GM12891 (cell line): Measurements from ENCODE around the gene ZFP2.
"Not testable (repeated sequence)": the region's sequence is repeated elsewhere in the genome, so short reads cannot be mapped to it uniquely, and the experiment has no call there.

Source experiments
- DNase-seq: peaks from one replicate; pipeline ENCODE4 v3.0.0; 2011; ENCODE audit warnings: low spot score; ENCODE audit not compliant: insufficient read length
- FAIRE-seq: peaks from 2 replicates; lab custom pipeline; 2011; peaks lifted over from hg19 to GRCh38; lab: Jason Lieb, UNC
- PAX5 ChIP-seq: IDR thresholded peaks from 2 replicates; pipeline ENCODE4 v1.6.1; 2011; ENCODE audit warnings: low read length, moderate library complexity, mild to moderate bottlenecking; ENCODE audit not compliant: insufficient read depth, severe bottlenecking
- POLR2A ChIP-seq: IDR thresholded peaks from 2 replicates; pipeline ENCODE4 v1.6.1; 2011; ENCODE audit warnings: low read depth, low read length, control low read depth
- POLR2AphosphoS5 ChIP-seq: IDR thresholded peaks from 2 replicates; pipeline ENCODE4 v1.6.1; 2011; ENCODE audit warnings: low read depth, low read length, control low read depth
- POU2F2 ChIP-seq: IDR thresholded peaks from 2 replicates; pipeline ENCODE4 v1.6.1; 2011; ENCODE audit warnings: low read depth, mild to moderate bottlenecking, control low read depth, low read length, moderate library complexity
- SPI1 ChIP-seq: IDR thresholded peaks from 2 replicates; pipeline ENCODE4 v1.6.1; 2011; ENCODE audit warnings: low read depth, low read length, control low read depth
- TAF1 ChIP-seq: IDR thresholded peaks from 2 replicates; pipeline ENCODE4 v1.6.1; 2011; ENCODE audit warnings: low read depth, low read length, control low read depth

The ZFP2 gene

GRCh38 chr5:178870411-178870810 is 25.3 kb upstream of the ZFP2 start:
- no peak for FAIRE-seq
- TF ChIP-seq POLR2A = no peak
- TF ChIP-seq TAF1 = no peak
- DNase-seq = no peak

- FAIRE-seq (no peak), DNase-seq (no peak)
Observed at GRCh38 chr5:178872302-178872701, 23.4 kb upstream of the ZFP2 start.

GRCh38 chr5:178883115-178883694 is 12.5 kb upstream of the ZFP2 start:
- FAIRE-seq = not testable (repeated sequence)

More at GRCh38 chr5:178872302-178872701, 23.4 kb upstream of the ZFP2 start:
- no peak for TF ChIP-seq POLR2A
- no peak for TF ChIP-seq POU2F2
- no peak for TF ChIP-seq PAX5
- no peak for TF ChIP-seq POLR2AphosphoS5
- TF ChIP-seq TAF1 = no peak
- no peak for TF ChIP-seq SPI1

GRCh38 chr5:178883815-178884430 is 11.8 kb upstream of the ZFP2 start:
- FAIRE-seq (peak; percentile 26), DNase-seq (no peak)
- TF ChIP-seq POLR2A (no peak), TAF1 (no peak), POLR2AphosphoS5 (no peak), PAX5 (no peak), POU2F2 (no peak), SPI1 (no peak)

More at GRCh38 chr5:178883115-178883694, 12.5 kb upstream of the ZFP2 start:
- not testable (repeated sequence) for DNase-seq

GRCh38 chr5:178899289-178899688 is 3.6 kb downstream of the ZFP2 start:
- FAIRE-seq (no peak), DNase-seq (no peak)
- no peak for TF ChIP-seq POU2F2
- no peak for TF ChIP-seq POLR2AphosphoS5
- TF ChIP-seq SPI1 = no peak
- TF ChIP-seq PAX5 = no peak
- no peak for TF ChIP-seq TAF1
- TF ChIP-seq POLR2A = no peak

GRCh38 chr5:178902849-178903248 is 7.1 kb downstream of the ZFP2 start:
- TF ChIP-seq SPI1 = no peak
- TF ChIP-seq POLR2AphosphoS5 = no peak
- TF ChIP-seq PAX5 = no peak
- no peak for FAIRE-seq
- no peak for DNase-seq

GRCh38 chr5:178931846-178932760 is 36.4 kb downstream of the ZFP2 start:
- TF ChIP-seq POU2F2 (no peak), POLR2A (no peak), POLR2AphosphoS5 (no peak), PAX5 (no peak), SPI1 (no peak), TAF1 (no peak)
- no peak for DNase-seq
- FAIRE-seq = no peak

GRCh38 chr5:178940569-178941360 is 45.1 kb downstream of the ZFP2 start, which contains the start of gene ZNF454:
Gene ZNF454 (plus strand): TSS chr5:178941198. CDS start chr5:178942792, 1,594 bp downstream.
- no peak for TF ChIP-seq TAF1
- no peak for TF ChIP-seq POU2F2
- no peak for TF ChIP-seq POLR2AphosphoS5
- no peak for TF ChIP-seq SPI1
- TF ChIP-seq PAX5 = no peak
- no peak for TF ChIP-seq POLR2A
- FAIRE-seq (no peak), DNase-seq (no peak)

GRCh38 chr5:178941361-178941760 is 45.6 kb downstream of the ZFP2 start:
- DNase-seq (no peak), FAIRE-seq (no peak)
- TF ChIP-seq PAX5 (no peak), SPI1 (no peak), TAF1 (no peak), POLR2AphosphoS5 (no peak)
